Fibroblast of gingiva (primary cell): ENCODE results near the gene WNT4.

Source experiments
- DNase-seq: peaks from one replicate; pipeline ENCODE4 v3.0.0-alpha.2; 2011; ENCODE audit warnings: low read depth

WNT4 gene

DNA sequence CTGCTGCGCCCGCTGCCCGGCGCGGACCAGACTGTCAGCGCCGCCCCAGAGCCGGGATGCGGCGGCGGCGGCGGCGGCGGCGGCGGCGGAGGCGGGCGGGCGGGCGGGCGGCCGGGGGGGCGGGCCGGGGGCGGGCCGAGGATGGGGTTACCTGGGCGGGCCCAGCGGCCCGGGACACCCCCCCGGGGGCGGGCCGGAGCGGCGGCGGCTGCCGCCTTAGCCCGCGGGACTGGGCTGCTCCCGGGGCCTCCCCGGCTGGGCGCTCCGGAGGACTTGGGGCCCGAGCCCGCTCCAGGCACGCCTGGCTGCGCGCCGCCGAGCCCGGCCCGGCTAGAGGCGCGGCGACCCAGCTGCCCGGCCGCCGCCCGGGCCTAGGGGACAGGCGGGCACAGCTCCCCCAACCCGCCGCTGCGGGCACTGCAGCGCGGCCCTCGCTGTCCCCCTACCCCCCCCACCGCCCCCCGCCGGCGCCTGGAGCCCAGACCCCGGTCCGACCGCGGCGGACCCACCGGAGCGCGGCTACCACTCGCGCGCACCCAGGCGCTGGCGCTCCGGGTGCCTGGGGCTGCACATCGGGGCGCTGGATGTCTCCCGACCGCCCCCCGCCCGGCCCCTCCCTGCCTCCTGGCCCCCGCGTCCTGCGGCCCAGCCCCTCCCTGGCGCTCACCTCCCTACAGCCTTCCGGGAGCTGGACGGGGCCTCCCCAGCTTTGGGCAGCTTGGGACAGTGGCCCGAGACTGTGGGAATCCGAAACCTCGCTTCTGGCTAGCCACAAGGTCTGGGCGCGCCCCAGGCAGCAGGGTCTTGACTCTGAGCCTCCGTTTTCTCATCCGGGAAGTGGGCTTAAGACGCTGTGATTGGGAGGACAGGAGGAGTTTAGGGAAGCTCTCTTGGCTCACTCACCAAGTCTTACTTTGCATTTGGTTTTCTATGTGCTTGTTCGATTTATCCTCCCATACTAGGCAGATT, at the start of gene WNT4:
Gene WNT4 (minus strand): TSS at position 33 of the 969 bp plus-strand sequence. CDS start 175 bp downstream, outside the sequence.
- peak; percentile 8 for DNase-seq

DNA sequence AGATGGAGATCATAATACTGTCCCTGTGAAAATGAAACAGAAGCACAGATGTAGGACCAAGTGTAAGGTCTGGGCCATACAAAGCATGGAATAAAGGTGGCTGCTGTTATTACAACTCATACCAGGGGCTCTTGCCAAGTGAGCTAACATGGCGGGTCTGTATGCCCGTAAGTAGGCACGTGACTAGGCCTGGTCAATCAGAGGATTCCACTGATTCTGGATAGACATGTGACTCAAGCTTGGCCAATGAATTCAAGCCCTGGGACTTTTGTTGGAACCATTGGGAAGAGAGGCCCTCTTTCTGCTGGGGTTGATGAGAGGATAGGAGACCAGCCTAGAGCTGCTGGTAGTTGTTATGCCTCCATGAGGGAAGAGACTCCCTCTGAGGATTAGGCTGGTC, 47.8 kb upstream of the WNT4 start:
- DNase-seq = no peak

DNA sequence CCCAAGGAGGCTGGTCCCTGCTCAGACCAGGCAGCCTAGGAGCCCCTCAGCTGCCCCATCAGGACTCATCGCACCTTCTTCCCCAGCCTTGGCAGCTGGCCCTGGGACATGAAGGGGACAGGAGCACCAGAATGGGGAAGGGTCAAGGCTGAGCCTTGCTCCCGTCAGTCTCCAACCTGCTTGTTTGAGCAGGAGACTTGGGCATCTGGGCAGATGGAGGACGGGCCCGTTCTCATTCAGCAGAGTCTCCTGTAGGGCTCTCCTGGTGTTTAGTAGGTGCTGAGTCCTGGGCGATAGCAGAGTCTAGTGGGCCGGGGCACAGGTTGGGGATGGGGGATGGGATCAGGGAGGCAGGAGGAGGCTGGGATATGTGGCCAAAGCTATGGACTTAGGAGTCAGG, 47.4 kb upstream of the WNT4 start:
- DNase-seq = no peak

DNA sequence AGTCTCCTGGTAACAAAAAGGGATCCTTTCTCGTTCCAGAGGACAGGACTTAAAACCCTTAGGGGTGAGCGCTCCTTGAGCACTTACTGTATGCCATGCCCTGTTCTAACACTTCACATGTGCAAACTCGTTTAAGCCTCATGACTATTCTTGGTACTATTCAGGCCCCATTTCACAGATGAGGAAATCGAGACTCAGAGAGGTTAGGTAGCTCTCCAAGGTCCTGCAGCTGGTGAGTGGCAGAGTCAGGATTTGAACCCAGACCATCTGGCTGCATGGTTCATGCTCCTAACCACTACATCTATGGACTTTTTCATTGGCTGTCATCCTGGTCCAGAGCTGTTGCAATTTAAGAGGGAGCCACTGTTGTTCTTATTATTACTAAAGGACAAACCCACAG, 46.7 kb upstream of the WNT4 start:
- no peak for DNase-seq

DNA sequence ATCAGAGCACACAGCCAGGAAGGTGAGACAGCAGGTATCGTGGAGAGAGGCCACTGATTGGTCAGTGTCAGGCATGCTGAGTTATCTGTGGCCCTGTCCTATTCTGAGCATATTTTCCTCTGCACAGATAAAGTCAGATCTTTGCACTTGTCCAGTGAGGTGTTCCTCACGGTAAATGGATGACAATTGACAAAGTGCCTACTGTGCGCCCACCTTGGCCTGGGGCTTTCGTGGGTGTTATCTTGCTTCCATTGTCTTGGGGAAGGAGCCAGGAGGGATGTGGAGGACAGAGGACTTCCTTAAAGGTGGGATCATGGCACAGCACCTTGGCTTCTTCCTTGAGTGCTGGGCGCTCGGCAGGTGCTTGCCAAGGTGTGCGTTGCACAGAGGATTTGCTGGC, 46.0 kb upstream of the WNT4 start:
- no peak for DNase-seq

DNA sequence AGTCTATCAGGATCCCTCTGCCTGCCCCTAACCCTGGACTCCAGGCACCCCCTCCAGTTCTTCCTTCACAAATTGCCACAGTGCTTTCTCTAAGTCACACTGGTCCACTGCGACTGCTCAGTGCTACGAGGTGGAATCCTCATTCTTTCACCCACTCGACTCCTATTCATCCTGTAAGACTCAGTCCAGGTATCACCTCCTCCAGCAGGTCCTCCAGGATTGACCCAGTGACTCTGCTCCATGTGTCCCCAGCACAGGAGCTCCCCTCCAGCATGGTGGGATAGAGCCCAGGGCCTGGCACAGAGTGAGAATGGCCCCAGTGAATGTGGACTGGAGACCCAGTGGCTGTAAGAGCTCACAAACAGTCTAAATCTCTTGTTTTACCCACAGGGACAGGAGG, 45.5 kb upstream of the WNT4 start:
- DNase-seq = no peak

DNA sequence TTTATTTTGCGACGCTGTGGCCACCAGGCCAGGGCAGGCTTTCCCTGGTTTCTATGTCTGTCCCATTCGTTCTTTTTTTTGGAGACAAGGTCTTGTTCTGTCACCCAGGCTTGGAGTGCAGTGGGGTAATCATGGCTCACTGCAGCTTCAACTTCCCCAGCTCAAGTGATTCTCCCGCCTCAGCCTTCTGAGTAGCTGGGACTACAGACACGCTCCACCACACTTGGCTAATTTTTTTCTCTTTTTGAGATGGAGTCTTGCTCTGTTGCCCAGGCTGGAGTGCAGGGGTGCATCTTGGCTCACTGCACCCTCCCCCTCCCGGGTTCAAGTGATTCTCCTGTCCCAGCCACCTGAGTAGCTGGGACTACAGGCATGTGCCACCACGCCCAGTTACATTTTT, 43.4 kb upstream of the WNT4 start:
- DNase-seq = no peak

DNA sequence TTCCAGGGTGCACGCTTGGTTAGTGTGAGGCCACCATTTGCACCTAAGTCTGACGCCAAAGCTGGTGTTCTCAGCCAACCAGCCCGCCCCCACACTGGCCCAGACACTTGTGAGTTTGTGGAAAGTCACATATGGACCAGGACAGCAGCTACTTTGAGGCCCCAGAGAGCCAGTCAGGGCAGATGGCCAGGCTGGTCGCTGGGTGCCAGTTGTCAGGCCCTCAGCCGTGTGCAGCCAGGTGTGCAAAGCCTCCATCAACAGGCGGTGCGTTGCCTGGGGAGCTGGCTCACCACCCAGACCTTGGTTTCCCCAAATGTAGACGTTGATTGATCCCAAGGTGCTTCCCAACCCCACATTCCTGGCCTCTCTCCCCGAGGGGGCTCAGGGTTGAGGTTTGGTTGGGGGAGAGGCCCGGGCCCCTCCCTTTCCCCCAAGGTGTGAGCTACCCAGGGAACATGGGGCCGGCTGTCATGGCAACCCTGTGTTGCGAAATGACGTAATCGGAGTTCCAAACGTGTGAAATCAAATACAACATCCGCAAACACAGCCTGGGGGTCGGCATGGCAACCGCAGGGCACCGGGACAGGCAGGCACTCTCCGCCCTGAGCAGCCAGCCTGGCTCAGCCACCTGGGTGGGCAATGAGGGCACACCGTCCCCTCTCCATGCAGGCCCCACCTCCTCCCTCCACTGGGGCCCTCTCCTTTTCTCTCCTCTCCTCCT, 42.2 kb upstream of the WNT4 start:
- no peak for DNase-seq

DNA sequence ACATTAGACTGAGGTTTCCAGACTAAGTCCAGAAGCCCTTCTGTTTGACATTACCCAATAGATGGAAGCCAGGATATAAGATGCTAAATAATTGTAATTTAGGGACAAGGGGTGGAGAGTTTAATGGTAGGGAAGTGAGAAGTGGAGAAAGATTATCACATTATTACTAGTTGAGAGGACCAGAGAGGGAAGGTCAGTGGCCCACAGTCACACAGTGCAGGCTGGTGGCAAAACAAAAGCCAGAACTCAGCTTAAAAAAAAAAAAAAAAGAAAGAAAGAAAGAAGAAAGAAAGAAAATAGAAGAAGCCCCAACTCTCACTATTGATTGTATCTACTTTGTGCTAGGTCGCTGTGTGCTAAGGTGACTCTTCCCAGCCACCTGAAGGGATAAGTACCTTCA, 41.6 kb upstream of the WNT4 start:
- no peak for DNase-seq

DNA sequence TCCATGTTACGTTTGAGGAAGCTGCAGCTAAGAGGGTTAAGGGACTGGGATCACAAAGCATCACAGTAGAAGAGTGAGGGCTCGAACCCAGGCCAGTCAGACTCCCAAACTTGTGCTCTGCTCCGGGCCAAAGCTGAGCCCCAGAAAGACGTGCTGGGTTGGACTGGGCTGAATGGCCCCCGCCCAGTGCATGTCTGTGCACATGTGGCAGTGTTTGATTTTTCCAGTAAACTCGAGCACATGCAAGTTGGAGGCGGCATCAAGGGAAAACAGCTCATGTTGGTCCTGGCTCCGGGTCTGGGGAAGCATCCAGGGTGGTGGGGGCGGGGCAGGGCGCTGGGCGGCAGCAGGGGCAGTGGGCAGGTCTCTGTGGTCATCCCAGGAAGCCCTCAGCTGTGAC, 39.8 kb upstream of the WNT4 start:
- no peak for DNase-seq

DNA sequence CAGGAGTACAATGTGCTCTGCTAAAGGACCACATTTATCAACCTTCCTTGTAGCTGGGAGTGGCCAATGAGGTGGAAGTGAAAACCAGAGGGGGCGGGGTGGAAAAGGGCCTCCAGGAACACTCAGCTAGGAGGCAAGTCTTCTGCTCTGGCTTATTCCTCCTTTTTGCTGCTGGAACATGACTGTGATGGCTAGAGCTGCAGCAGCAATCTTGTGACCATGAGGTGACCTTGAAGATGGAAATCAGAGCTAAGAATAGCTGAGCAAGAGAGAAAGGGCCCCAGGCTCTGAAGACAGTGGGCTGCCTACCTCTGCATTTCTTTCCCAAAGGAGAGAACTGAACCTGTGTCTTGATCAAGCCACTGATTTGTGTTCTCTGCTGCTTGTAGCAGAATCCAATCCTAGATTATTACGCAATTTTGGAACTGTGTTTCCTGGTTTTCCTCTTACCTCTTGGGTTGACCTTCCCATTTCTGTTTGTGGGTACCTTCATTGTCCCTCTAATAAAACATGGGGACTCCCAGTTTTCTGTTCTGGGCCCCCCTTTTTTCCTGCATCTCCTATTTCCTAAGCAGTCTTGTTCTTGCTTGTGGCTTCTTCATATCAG, 36.4 kb upstream of the WNT4 start:
- DNase-seq = no peak

DNA sequence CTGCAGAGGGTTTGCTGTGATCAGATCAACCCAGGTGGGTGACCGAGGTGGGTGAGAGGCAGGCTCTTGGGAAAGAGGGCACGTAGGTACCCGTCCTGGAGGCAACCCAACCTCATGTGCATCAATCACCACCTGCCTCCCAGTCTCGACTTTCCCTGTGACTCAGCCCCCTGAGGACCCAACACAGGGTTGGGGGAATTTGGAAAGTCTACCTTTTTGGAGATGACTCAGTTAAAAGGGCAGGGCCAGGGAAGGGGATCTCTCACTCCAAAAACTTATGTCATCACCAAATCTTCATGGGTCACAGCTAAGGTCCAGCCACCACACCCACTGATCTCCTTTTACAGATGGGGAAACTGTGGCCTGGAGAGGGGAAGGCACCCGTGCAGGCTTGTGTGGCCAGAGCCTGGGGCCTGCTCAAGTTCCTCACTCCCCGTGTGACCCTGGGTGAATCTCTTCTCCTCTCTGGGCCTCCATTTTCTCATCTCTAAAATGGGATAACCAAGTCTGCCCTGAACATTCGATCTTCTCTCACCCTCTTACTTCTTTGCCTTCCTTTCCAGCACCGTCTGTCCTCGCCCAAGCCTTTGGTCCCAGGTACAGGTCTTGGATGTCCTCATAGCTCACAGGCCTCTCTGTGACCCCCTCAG, 34.6 kb upstream of the WNT4 start:
- no peak for DNase-seq

DNA sequence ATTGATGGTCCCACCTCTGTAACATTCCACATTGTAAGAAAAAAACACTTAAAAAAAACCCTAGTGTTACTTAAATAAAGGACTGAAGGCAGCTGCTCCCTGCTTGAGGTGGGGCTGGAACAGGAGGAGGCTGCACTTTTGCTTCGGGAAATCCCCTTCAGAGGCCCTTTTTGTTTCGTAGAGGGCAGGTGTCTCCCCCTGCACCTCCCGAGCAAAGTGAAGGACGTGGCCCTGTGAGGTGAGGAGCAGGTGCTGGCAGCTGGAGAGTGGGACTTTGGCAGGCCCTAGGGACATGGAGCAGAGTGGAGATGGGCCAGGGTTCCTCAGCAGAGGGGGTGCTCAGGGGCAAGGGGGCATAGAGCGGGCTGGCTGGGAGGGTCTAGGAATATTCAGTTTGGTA, 33.4 kb upstream of the WNT4 start:
- DNase-seq = no peak

DNA sequence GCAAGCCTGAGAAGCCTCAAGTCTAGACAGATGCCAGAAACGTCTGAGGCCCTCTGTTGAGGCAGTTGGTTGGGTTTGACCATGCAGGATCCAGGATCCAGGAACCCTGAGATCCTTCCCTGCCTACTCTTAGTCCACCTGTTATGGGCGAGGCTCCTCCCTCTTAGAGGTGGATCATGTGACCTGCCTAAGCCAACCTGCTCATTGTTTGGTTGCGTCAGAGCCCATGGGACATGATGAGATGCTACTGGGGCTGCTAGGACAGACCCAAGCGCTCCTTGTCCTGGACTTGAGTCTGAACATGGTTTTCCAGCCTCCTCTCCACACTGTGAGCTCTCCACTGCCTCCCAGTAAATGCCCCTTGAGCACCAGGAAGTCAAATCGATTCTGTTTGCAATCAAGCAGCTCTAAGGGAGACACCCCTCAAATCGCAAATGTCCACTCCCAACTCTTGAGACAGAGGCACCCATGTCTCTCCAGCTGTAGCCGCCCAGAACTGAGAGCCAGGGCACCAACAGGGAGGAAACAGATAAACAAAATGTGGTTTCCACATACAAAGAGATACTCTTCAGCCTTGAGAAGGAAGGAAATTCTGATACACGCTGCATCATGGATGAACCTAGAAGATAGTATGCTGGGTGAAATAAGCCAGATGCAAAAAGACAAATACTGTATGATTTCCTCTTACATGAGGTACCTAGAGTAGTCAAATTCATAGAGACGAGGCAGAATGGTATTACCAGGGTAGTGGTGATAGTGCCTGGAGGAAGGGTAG, 31.7 kb upstream of the WNT4 start:
- DNase-seq = no peak

DNA sequence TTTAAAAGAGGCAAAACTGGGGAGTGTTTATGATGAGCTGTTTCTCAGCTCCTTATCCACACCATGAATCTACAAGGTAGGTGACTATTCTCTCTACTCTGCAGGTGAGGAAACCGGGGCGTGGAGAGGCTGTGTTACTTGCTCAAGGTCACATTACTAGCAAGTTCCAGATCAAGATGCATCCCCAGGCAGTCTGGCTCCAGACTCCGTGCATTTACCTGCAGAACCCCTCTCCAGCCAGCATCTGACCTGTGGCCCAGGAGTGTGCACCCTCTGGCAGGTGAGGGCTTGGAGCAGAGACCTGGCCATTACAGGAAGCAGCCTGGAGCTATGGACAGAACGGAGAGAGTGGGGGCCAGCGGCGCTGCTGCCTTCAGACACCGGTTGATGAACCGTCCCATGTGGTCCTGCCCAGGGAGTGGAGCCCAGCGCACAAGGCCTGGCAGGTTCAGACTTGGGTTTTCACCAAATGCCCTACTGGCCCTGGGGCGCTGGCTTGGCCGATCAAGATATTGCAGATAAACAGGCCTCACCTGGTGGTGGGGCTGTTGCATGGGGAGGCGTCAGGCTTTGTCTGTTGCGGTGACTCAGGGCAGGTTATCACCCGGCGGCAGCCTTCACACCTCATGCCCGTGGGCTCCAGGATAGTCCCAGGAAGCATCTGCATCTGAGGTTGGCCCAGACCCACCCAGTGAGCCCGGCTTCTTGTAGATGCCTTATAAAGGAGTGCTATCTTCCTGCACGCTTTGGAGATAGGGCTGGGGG, 29.2 kb upstream of the WNT4 start:
- DNase-seq = no peak

DNA sequence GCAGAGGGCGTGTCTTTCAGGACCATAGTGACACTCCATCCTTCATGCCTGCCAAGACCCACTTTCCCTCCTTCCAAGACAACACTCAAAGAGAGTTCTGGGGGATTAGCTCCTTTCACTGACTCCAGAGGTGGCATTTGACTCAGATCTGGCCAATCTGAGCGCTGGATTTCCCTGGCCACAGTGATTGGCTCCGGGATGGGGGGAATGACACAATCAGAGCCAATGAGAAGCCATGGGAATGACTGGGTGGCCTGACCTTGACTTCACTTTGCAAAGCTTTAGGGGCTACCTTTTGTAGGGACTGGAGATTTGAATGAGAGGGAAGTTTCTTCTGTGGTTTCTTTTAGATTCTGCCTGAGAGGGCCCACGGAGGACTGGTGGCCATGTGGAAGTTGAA, 26.9 kb upstream of the WNT4 start:
- no peak for DNase-seq

DNA sequence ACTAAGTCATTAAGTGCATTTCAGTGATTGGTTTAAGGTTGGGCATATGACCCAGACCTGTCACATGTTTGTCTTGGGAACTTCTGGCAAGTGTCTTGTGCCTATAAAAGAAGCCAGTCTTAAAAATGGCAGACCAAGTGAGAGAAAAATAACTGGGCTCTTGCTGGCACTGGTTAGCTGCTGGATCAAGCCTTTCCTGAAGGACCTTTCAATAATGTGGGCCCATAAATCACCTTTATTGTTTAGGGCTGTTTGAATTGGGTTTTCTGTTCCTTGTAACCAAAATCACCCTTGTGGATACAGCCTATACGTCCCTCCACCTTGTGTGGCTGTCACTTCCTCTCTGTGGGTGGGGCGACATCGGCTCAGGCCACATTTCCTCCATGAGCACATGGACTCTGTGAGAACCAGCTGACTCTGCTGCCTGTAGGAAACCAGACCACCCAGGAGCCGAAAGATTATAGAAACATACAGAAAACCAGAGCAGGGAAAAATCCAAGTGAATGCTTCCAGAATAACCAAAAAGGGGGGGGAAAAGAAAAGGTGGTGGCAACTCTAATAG, 25.6 kb upstream of the WNT4 start:
- no peak for DNase-seq

DNA sequence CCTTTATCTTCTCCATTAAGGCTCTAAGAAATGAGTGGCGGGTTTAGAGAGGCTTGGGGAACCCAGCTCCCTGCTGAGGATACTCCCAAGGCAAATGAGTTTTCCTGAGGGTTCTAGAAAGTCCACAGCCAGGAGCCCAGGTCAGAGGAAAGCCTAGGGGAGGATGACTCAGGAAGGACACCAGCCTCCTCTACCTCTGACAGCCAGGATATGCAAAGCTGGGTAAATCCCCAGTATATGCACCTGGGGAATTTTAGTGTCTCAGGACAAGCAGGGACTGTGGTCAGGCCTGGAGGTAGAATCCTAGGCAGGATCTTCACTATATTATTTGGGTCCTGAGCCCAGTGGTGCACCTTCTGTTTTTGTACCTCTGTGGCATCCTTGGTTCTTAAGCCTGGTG, 23.5 kb upstream of the WNT4 start:
- no peak for DNase-seq

DNA sequence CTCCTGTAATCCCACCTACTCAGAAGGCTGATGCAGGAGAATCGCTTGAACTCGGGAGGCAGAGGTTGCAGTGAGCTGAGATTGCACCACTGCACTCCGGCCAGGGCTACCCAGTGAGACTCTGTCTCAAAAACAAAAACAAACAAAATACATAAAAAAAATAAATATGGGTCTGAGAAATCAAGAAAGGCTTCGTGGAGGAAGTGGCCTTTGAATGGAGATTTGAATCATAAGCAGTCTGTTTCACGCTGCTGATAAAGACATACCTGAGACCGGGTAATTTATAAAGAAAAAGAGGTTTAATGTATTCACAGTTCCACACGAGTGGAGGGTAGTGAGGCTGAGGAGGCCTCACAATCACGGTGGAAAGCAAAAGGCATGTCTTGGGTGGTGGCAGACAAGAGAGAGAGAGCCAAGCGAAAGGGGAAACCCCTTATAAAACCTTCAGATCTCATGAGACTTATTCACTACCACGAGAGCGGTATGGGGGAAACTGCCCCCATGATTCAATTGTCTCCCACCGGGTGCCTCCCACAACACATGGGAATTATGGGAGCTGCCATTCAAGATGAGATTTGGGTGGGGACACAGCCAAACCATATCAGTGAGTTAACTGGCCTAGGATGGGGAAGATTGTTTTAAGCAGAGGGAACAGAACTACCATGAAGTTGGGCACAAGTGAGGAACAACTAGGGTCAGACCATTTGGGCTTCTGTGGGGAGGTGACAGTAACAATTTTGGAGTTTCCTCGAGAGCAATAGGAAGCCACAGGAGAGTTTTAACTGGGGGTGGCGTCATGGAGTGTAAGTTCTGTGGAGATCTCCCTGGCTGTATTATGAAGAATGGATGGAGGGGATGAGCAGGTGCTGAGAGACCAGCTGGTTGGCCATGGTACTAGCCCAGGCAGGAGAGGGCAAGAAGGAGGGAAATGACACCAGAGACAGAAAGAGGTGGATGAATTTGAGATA, 22.2 kb upstream of the WNT4 start:
- no peak for DNase-seq
